Measurements from ENCODE around the gene ARHGAP44.

DNA sequence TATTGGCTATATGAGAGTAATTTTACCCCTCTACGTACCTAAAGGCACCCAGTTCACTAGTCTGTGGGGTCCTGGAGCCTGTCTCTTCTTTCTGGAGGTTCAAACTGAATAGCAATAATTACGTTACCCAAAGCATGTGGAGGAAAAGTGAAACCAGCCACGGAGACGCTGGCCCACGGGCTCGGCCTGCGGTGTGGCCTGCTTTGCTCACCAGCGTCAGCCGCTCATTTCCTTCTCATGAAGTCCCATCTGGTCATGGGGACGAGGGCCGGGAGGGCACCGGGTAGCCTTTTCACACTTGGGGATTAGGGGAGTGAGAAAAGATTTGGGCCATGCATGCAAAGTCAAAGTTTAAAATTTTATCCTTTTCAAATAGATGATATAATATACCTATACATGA lies 201.6 kb downstream of the ARHGAP44 start:
- TF ChIP-seq, protein P1, sequence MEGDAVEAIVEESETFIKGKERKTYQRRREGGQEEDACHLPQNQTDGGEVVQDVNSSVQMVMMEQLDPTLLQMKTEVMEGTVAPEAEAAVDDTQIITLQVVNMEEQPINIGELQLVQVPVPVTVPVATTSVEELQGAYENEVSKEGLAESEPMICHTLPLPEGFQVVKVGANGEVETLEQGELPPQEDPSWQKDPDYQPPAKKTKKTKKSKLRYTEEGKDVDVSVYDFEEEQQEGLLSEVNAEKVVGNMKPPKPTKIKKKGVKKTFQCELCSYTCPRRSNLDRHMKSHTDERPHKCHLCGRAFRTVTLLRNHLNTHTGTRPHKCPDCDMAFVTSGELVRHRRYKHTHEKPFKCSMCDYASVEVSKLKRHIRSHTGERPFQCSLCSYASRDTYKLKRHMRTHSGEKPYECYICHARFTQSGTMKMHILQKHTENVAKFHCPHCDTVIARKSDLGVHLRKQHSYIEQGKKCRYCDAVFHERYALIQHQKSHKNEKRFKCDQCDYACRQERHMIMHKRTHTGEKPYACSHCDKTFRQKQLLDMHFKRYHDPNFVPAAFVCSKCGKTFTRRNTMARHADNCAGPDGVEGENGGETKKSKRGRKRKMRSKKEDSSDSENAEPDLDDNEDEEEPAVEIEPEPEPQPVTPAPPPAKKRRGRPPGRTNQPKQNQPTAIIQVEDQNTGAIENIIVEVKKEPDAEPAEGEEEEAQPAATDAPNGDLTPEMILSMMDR (IDR thresholded peaks at IDR 0.05): no peak
- no peak for TF ChIP-seq EP300 (IDR thresholded peaks at IDR 0.05)

Measured in stomach (tissue), 4 donors.